Mucosa of rectum (tissue), 2 donors: Measurements from ENCODE around the gene CYLD.

Experiments
- H3K27ac ChIP-seq, 2 donors: one replicate each; pipeline ENCODE4 v1.7.0; 2013; ENCODE audit warnings: inconsistent platforms in 2 of 2, low read depth in 2 of 2, low read length in 2 of 2
- H3K27me3 ChIP-seq, 2 donors: one replicate each; pipeline ENCODE4 v1.7.0; 2013; ENCODE audit warnings: low read length in 2 of 2; ENCODE audit not compliant: control insufficient read depth in 2 of 2, insufficient read depth in 2 of 2
- H3K36me3 ChIP-seq, 2 donors: one replicate each; pipeline ENCODE4 v1.7.0; 2013; ENCODE audit warnings: low read length in 2 of 2; ENCODE audit not compliant: control insufficient read depth in 2 of 2, insufficient read depth in 2 of 2
- H3K4me1 ChIP-seq, 2 donors: one replicate each; pipeline ENCODE4 v1.7.0; 2013; ENCODE audit warnings: low read length in 2 of 2, mild to moderate bottlenecking in 1 of 2; ENCODE audit not compliant: control insufficient read depth in 2 of 2, insufficient read depth in 2 of 2
- H3K4me3 ChIP-seq, 2 donors: one replicate each; pipeline ENCODE4 v1.7.0; 2013; ENCODE audit warnings: low read length in 2 of 2
- H3K9ac ChIP-seq, 2 donors: one replicate each; pipeline ENCODE4 v1.7.0; 2013; ENCODE audit warnings: low read length in 2 of 2, low read depth in 1 of 2, mild to moderate bottlenecking in 1 of 2
- H3K9me3 ChIP-seq, 2 donors: one replicate each; pipeline ENCODE4 v1.7.0; 2013; ENCODE audit warnings: low read length in 2 of 2; ENCODE audit not compliant: control insufficient read depth in 2 of 2
- donor health status: healthy.
- donor health status: Normal muscosa, but diverticular disease.

CYLD gene

GRCh38 chr16:50721549-50722404 lies 20.1 kb upstream of the CYLD start:
- H3K36me3 ChIP-seq = peaks cover 0 to 13% of the 10 kb centered on the region in 2 donors
- H3K4me3 ChIP-seq = no peak overlapping the region
- H3K9me3 ChIP-seq = no peaks in the 10 kb centered on the region
- H3K9ac ChIP-seq = no peak overlapping the region
- no peaks in the 10 kb centered on the region for H3K27me3 ChIP-seq
- no peak overlapping the region for H3K27ac ChIP-seq
- H3K4me1 ChIP-seq = peaks cover 10 to 12% of the 10 kb centered on the region in 2 donors

DNA sequence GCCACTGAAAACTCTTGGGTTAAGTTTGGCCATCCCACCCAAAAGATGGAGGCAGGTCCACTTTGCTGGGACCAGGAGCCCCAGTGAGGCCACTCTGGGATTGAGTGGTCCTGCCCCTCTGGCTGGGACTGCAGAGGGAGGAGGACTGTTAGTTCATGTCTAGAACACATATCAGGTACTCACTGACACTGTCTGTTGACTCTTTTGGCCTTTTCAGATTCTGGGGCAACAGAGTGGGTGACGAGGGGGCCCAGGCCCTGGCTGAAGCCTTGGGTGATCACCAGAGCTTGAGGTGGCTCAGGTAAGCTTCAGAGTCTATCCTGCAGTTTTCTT lies 19.5 kb upstream of the CYLD start:
- H3K4me3 ChIP-seq = no peak overlapping the region
- H3K4me1 ChIP-seq = peaks cover 10 to 12% of the 10 kb centered on the region in 2 donors
- no peaks in the 10 kb centered on the region for H3K9me3 ChIP-seq
- H3K36me3 ChIP-seq = peaks cover 0 to 13% of the 10 kb centered on the region in 2 donors
- H3K9ac ChIP-seq = no peak overlapping the region
- H3K27ac ChIP-seq = no peak overlapping the region
- H3K27me3 ChIP-seq = no peaks in the 10 kb centered on the region

GRCh38 chr16:50722960-50723359 lies 18.9 kb upstream of the CYLD start:
- Histone ChIP-seq H3K9me3 (no peaks in the 10 kb centered on the region), H3K4me3 (no peak overlapping the region), H3K27ac (no peak overlapping the region), H3K27me3 (no peaks in the 10 kb centered on the region), H3K36me3 (peaks cover 0 to 13% of the 10 kb centered on the region in 2 donors), H3K9ac (no peak overlapping the region), H3K4me1 (peaks cover 10 to 12% of the 10 kb centered on the region in 2 donors)

DNA sequence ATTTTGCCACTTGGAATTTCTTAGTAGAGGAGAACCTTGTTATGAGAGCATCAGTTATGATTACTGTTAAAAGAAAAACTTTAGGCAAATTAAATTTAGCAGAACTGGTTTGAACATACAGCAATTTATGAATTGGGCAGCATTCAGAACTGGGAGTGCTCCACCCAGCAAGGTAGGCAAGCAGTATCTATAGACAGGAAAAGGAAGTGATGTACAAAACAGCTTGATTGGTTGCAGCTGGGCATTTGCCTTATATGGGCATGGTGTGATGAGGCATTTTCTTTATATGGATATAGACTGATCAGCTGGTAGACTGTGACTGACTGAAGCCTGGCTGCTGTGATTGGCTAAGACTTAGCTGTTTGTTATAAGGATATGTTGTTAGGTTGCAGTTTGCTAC lies 17.6 kb upstream of the CYLD start:
- Histone ChIP-seq H3K27ac (no peak overlapping the region), H3K36me3 (peaks cover 0 to 13% of the 10 kb centered on the region in 2 donors), H3K4me3 (no peak overlapping the region), H3K9me3 (no peaks in the 10 kb centered on the region), H3K9ac (no peak overlapping the region), H3K4me1 (peaks cover 8 to 10% of the 10 kb centered on the region in 2 donors), H3K27me3 (no peaks in the 10 kb centered on the region)

DNA sequence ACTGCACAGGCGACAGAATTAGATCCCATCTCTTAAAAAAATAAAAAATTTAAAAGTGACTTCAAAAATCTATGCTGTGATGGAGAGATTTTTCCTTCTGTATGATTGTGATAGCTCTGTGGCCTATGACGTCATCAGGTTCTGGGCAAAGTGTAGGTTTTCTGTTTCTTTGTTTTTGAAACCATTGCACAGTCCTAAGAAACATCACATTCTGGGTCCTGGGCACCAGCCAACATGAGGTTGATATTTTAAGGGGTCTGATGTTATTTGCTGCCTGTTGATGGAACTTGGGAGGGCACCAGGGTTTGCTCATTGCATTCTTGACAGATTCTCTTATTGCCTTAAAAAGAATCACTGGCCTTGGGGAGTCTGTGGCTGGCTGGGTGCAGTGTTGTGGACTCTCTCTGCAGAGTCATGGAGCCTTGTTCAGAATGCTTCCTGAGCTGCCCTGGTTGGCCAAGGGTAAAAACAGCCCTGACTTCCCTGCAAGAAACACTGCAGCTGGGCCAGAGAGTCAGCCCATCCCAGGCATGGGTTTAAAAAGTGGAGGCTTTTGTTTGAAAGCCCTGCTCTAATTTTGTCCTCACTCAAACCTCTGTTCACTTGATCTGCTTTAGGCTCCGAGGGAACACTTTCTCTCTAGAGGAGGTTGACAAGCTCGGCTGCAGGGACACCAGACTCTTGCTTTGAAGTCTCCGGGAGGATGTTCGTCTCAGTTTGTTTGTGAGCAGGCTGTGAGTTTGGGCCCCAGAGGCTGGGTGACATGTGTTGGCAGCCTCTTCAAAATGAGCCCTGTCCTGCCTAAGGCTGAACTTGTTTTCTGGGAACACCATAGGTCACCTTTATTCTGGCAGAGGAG lies 10.5 kb upstream of the CYLD start:
- Histone ChIP-seq H3K4me1 (no peaks in the 10 kb centered on the region), H3K36me3 (no peaks in the 10 kb centered on the region), H3K9ac (no peak overlapping the region), H3K4me3 (no peak overlapping the region), H3K9me3 (no peaks in the 10 kb centered on the region), H3K27me3 (no peaks in the 10 kb centered on the region), H3K27ac (no peak overlapping the region)

GRCh38 chr16:50731989-50732832 lies 9.7 kb upstream of the CYLD start:
- no peaks in the 10 kb centered on the region for H3K4me1 ChIP-seq
- no peaks in the 10 kb centered on the region for H3K27me3 ChIP-seq
- H3K36me3 ChIP-seq = no peaks in the 10 kb centered on the region
- H3K9ac ChIP-seq = no peak overlapping the region
- no peak overlapping the region for H3K27ac ChIP-seq
- no peak overlapping the region for H3K4me3 ChIP-seq
- no peaks in the 10 kb centered on the region for H3K9me3 ChIP-seq

DNA sequence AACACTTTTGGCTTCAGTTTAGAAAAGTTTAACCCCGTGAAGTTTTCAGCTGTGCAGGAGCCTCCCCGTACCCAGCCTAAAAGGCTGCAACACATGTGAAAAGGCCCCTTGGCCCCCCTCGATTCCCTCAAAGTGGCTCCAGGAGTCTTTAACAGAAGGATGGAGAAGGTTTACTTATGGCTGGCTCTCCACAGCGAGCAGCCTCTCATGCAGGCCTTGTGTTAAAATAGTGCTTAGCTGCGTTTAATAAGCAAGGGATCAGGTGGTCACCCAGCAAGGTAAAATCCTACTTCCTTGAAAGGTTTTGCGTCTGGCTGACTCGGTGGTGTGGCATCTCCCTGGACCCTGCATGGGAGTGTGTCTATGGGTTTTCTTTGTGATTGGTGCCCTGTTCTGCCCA lies 8.4 kb upstream of the CYLD start:
- Histone ChIP-seq H3K27ac (no peak overlapping the region), H3K9me3 (no peaks in the 10 kb centered on the region), H3K36me3 (no peaks in the 10 kb centered on the region), H3K4me1 (no peaks in the 10 kb centered on the region), H3K27me3 (no peaks in the 10 kb centered on the region), H3K9ac (no peak overlapping the region), H3K4me3 (no peak overlapping the region)

DNA sequence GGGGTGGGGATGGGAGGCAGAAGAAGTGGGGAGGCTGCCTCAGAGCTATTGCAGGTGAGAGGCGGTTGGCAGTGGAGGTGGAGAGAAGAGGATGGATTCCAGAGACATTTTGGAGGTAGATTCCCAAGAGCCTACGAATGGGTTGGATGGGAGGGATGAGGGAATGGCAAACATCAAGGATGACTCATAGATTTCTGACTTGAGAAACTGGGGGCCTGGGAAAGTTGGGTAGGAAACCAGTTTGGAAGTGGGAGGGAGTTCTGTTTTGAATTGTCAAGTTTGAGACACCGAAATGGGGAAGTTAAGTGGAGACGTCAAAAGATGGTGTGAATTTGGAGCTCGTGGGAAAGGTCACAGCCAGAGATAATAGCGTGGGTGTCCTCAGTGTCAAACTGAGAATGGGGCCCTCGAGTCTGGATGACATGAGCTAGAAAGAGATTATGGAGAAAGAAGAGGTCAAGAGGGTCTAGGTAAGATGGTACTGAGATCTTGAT lies 6.2 kb upstream of the CYLD start:
- Histone ChIP-seq H3K9ac (no peak overlapping the region), H3K4me3 (no peak overlapping the region), H3K9me3 (no peaks in the 10 kb centered on the region), H3K4me1 (no peaks in the 10 kb centered on the region), H3K27ac (no peak overlapping the region), H3K27me3 (no peaks in the 10 kb centered on the region), H3K36me3 (no peaks in the 10 kb centered on the region)

- no peak overlapping the region for H3K4me3 ChIP-seq
- H3K27ac ChIP-seq = no peak overlapping the region
- H3K9ac ChIP-seq = no peak overlapping the region
- H3K4me1 ChIP-seq = peaks cover 0 to 4% of the 10 kb centered on the region in 2 donors
- H3K9me3 ChIP-seq = no peaks in the 10 kb centered on the region
- H3K36me3 ChIP-seq = no peaks in the 10 kb centered on the region
- no peaks in the 10 kb centered on the region for H3K27me3 ChIP-seq
Observed at GRCh38 chr16:50736448-50736847, 5.4 kb upstream of the CYLD start.
